GM10847 (cell line): ENCODE results near the gene MYZAP.

ENCODE experiments used
- POLR2A ChIP-seq: IDR thresholded peaks from 2 replicates; pipeline ENCODE4 v1.6.1; 2011; ENCODE audit not compliant: insufficient read length; ENCODE audit errors: extremely low read depth

MYZAP gene

GRCh38 chr15:57652481-57652880, 60.8 kb downstream of the MYZAP start:
- TF ChIP-seq POLR2A, result no peak

GRCh38 chr15:57654153-57654852, 62.6 kb downstream of the MYZAP start:
- no peak for TF ChIP-seq POLR2A

DNA sequence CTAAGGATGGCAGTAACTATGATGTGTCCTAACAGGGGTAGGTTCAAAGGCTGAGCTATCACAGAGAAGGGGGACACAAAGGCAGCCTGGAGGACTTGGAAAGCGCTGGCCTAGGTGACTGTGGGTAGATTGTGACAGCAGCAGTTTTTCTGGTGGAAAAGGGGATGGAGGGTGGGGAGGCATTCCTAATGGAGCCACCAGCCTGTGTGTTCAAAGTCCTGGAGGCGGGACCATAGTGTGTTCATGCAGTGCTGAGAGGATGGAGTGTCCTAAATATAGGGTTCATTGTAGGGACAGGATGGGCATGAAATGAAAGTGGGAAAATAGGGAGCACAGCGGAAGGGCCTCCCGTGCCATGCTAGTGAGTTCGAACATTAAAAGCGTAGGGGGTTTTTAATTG, 63.3 kb downstream of the MYZAP start:
- TF ChIP-seq POLR2A, result no peak

DNA sequence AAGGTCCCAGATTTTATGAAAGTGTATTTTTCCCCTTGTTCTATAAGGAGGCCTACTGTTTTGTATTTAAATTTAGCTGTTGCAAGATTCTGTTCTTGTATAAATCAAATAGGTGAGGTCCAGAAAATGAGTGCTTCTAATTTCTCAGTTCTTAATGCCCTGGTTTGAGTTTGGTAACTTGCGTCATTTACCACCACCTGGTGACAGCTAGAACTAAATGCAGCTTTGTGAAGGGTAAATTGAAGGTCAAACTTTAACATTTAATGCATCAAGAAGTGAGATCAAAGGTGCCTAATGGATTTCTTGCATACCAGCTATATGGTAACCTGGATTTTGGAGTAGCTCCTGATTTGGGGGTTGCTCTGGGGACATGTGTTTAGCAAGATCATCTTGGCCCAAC, 64.1 kb downstream of the MYZAP start:
- no peak for TF ChIP-seq POLR2A

GRCh38 chr15:57656434-57656833, 64.7 kb downstream of the MYZAP start:
- TF ChIP-seq POLR2A, result no peak

GRCh38 chr15:57657619-57658018, 65.9 kb downstream of the MYZAP start:
- no peak for TF ChIP-seq POLR2A

DNA sequence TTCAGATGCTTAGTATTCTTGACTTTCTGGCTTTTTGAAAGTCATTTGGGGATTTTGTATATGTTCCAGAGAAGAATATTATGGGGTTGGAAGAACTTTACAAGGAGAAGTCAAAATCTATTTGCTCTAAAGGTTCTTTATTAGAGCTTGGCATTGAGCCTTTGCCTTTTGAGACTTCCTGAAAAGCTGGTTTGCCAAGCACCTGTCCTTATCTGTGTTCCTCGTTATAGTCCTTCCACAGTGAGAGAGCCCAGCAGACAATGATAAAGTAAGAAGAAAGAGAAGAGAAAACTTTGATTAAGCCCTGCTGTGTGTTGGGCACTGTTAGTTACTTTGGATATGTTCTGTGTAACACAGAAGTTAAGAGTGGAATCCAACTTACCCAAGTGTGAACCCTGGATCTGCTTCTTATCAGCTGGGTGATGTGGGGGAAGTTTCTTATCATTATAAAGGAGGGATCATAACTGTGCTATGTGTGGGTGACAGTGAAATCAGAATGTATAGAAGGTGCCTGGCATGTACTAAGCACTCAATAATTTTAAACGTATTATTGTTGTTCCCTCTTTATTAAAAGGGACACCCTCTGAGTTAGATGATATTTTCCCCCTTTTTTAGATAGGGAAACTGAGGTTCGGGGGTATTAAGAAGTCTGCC, 70.5 kb downstream of the MYZAP start:
- no peak for TF ChIP-seq POLR2A

GRCh38 chr15:57662802-57663201, 71.1 kb downstream of the MYZAP start:
- no peak for TF ChIP-seq POLR2A

GRCh38 chr15:57663262-57663661, 71.6 kb downstream of the MYZAP start:
- TF ChIP-seq POLR2A, result no peak

DNA sequence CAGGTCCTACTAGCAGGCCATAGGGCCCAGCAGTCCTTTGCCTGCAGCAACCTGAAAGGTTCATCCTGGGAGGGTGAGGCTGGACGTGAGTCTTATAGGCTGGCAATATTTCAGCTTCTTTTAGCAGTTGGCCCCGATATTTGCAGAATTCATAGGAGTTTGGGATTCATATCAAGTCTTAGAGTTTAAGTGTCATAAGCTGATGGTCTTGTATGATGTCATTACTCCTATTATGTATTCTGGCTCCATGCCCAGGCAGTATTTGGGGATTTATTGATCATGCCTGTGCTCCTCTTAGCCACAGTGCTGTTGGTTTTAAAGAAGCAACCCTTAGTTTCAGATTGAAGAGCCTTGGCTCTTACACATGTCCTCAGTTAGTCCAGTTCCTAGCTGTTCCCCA, 73.5 kb downstream of the MYZAP start:
- no peak for TF ChIP-seq POLR2A

- TF ChIP-seq POLR2A, result no peak
Observed at GRCh38 chr15:57665939-57666338, 74.2 kb downstream of the MYZAP start.

DNA sequence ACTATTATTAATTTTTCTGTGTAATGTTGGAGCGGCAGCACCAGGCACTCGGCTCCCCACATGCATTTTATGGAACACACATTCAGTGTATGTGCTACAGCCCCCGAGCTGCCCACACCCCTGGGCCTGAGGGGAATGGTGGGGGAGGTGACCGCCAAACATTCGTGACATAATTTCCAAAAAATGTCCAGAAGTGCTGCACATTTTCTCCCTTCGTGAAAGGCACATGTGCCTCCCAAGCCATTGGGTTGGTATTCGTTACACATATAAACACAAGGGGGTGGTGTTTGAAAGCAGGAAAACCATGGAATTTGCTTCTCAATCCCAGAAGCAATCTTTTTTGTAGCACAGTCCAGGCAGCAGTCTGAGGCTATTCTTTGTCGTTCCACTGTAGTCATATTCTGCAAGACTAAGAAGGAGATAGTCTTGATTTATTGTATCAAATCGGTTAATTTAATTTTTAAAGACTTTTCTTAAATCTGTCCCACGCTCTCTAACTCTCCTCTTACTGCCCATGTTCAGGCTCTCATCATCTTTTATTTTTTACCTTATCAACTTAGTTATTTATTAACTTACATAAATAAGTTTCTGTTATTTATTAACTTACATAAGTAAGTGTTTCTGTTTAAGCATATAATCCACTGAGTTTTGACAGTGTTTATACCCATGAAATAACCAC, 75.6 kb downstream of the MYZAP start:
- TF ChIP-seq POLR2A, result no peak

DNA sequence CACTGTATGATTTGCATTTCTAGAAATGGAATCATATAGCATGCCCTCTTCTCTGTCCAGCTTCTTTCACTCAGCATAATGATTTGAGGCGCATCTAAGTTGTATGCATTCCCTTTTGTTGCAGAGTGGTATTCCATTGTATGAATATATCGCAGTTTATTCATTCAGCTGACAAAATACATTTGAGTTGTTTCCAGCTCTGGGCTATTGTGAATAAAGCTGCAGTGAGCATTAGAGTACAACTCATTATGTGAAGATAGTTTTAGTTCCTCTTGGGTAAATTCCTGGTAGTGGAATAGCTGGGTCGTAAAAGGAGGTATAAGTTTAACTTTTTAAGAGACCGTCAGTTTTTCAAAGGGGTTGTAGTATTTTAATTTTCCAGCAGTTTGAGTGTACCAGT, 76.3 kb downstream of the MYZAP start:
- no peak for TF ChIP-seq POLR2A

DNA sequence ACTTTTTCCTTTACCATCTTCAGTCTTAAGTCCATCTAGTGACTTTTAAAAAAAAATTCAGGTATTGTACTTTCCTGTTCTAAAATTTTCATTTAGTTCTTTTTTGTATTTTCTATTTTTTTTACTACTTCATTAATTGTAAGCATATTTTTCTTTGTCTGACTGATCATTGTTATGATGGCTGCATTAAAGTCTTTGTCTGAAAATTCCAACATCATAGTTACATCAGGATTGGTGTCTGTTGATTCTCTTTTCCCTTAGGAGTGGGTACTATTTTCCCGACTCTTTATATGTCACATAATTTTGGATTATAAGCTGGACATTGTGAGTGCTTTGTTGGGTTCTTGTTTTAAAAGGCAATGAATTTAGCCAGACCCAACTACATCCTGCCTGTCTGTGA, 79.9 kb downstream of the MYZAP start:
- TF ChIP-seq POLR2A, result no peak

DNA sequence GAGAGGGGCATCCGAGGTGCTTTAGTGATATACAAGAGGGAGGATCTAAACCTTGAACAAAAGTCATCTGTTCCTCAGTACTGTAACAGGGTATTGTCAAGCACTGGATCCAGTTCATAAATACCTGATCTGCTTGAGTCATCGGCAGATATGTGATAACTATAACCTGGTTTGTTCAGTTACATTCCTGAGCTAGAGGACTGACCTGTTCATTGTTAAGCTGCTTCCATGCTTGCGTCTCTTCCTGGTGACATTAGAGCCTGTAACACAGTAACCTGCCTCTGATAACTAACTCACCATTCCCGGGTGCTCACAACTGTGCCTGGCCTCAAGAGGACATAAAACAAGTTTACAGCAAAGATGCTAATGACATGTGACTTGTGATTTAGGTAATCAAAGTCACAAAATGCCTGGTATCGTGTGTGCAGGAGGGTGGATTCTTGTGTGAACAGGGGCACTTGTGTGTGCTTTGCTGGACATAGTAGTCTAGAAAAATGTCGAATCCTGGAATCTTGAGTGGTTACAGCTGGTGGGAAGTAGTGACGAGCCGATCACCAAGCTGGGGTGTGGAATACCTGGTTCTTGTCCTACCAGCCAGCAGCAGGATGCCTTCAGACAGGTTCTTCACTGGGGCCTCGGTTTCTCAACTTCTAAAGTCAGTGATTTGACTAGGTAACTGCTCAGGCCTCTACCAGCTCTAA, 83.9 kb downstream of the MYZAP start:
- TF ChIP-seq POLR2A, result no peak

DNA sequence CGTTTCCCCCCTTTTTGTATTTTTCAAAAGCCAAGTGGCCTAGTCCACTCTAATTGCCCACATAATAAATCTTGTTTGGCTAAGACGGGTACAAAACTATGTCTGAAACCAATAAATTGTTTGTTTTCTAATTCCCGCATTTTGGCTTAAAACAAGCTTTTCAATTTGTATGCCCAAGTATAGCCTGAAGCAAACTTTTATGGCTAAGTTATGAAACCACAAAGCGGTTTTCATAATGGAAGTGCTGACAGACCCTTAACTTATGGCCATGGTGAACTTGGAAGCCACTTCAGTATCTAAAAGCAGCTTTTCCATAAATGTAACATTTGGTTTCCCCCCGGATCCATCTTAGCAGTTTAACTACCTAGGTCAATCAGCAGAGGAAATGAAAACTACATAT, 84.9 kb downstream of the MYZAP start:
- no peak for TF ChIP-seq POLR2A
